Neural crest cell (in vitro differentiated cells): ENCODE data around the gene PTPN2. TPM values are rescaled to one million over a fixed set of nuclear protein-coding genes. Genes with fewer than 3 reads are reported as not detected.
A peak's percentile ranks its signal among the peaks of the same experiment; 100 is the strongest.

Experiments used
- DNase-seq: peaks from one replicate; pipeline ENCODE4 v3.0.0; 2021; ENCODE audit warnings: low read depth, mixed read lengths, low spot score
- H3K27ac Mint-ChIP-seq: one replicate; pipeline ENCODE4 v1.8.0; 2021; ENCODE audit warnings: mild to moderate bottlenecking, mixed read lengths; ENCODE audit not compliant: unreplicated experiment
- H3K27me3 Mint-ChIP-seq: 2 replicates; pipeline ENCODE4 v1.8.0; 2021; ENCODE audit warnings: low read depth, mild to moderate bottlenecking, mixed read lengths
- H3K36me3 Mint-ChIP-seq: 2 replicates; pipeline ENCODE4 v1.8.0; 2021; ENCODE audit warnings: low read depth, mild to moderate bottlenecking, mixed read lengths
- H3K4me1 Mint-ChIP-seq: 2 replicates; pipeline ENCODE4 v1.8.0; 2021; ENCODE audit warnings: mixed read lengths
- H3K4me3 Mint-ChIP-seq: one replicate; pipeline ENCODE4 v1.8.0; 2021; ENCODE audit warnings: mild to moderate bottlenecking, mixed read lengths
- H3K9me3 Mint-ChIP-seq: 2 replicates; pipeline ENCODE4 v1.8.0; 2021; ENCODE audit warnings: mixed read lengths
- total RNA-seq: library from RNA; stranded (reverse); gene quantifications from 2 replicates; pipeline ENCODE4 v1.2.1, GENCODE V29; 2021
- TF ChIP-seq, protein P1 (sequence below): fragments of 200-600 bp; sonication (generic); conservative IDR thresholded peaks from 2 replicates; pipeline ENCODE4 v1.5.0; 2021; ENCODE audit warnings: antibody characterized with exemption, mild to moderate bottlenecking

Gene PTPN2
- total RNA-seq, 1 donor from 2014 or later: 34.4 TPM

- Mint-ChIP-seq H3K4me1 (no peaks in the 10 kb centered on the region), H3K9me3 (peaks cover 10% of the 10 kb centered on the region), H3K36me3 (peaks cover 5% of the 10 kb centered on the region), H3K27ac (no peak overlapping the region), H3K27me3 (no peaks in the 10 kb centered on the region), H3K4me3 (no peak overlapping the region)
- no peak for DNase-seq
- TF ChIP-seq, protein P1, sequence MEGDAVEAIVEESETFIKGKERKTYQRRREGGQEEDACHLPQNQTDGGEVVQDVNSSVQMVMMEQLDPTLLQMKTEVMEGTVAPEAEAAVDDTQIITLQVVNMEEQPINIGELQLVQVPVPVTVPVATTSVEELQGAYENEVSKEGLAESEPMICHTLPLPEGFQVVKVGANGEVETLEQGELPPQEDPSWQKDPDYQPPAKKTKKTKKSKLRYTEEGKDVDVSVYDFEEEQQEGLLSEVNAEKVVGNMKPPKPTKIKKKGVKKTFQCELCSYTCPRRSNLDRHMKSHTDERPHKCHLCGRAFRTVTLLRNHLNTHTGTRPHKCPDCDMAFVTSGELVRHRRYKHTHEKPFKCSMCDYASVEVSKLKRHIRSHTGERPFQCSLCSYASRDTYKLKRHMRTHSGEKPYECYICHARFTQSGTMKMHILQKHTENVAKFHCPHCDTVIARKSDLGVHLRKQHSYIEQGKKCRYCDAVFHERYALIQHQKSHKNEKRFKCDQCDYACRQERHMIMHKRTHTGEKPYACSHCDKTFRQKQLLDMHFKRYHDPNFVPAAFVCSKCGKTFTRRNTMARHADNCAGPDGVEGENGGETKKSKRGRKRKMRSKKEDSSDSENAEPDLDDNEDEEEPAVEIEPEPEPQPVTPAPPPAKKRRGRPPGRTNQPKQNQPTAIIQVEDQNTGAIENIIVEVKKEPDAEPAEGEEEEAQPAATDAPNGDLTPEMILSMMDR: no peak
Measured at GRCh38 chr18:12911929-12912703, 28.1 kb upstream of the PTPN2 start.

GRCh38 chr18:12911025-12911928, 27.2 kb upstream of the PTPN2 start:
- Mint-ChIP-seq H3K36me3 (peaks cover 5% of the 10 kb centered on the region), H3K9me3 (peaks cover 10% of the 10 kb centered on the region), H3K27me3 (no peaks in the 10 kb centered on the region), H3K4me1 (no peaks in the 10 kb centered on the region), H3K27ac (no peak overlapping the region), H3K4me3 (no peak overlapping the region)
- DNase-seq: no peak
- TF ChIP-seq, protein P1: no peak

- no peaks in the 10 kb centered on the region for H3K4me1 Mint-ChIP-seq
- DNase-seq: no peak
- peaks cover 3% of the 10 kb centered on the region for H3K36me3 Mint-ChIP-seq
- H3K4me3 Mint-ChIP-seq: no peak overlapping the region
- TF ChIP-seq, protein P1: no peak
- peaks cover 7% of the 10 kb centered on the region for H3K9me3 Mint-ChIP-seq
- no peak overlapping the region for H3K27ac Mint-ChIP-seq
- H3K27me3 Mint-ChIP-seq: no peaks in the 10 kb centered on the region
Measured at GRCh38 chr18:12908706-12909105, 24.7 kb upstream of the PTPN2 start.

- Mint-ChIP-seq H3K4me1 (no peaks in the 10 kb centered on the region), H3K27me3 (no peaks in the 10 kb centered on the region), H3K36me3 (no peaks in the 10 kb centered on the region), H3K9me3 (no peaks in the 10 kb centered on the region), H3K27ac (peak overlapping the region; percentile 71), H3K4me3 (no peak overlapping the region)
- TF ChIP-seq, protein P1: no peak
- DNase-seq: no peak
Measured at GRCh38 chr18:12907258-12907925, 23.4 kb upstream of the PTPN2 start.

DNA sequence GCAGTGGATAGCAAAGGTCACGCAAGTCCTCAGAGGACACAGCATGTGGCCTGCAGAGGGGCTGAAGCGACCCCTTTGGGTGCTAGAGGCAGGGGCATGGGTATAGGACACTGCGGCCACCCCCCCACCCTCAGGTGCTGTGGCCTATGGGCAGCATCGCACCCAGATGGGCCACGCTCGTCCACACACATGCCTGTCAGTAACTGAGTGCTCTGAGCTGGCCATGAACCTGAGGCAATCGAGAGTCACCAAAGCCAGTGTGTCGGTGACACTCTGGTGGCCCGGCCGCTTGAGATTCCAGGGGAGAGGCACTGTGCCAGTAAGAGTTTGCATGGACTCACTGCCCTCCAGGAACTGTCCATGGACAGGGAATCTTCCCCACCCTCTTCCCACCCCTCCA, 22.7 kb upstream of the PTPN2 start:
- H3K9me3 Mint-ChIP-seq: no peaks in the 10 kb centered on the region
- no peak overlapping the region for H3K27ac Mint-ChIP-seq
- H3K27me3 Mint-ChIP-seq: no peaks in the 10 kb centered on the region
- no peaks in the 10 kb centered on the region for H3K36me3 Mint-ChIP-seq
- TF ChIP-seq, protein P1: no peak
- H3K4me1 Mint-ChIP-seq: no peaks in the 10 kb centered on the region
- DNase-seq: no peak
- H3K4me3 Mint-ChIP-seq: no peak overlapping the region
